ENCODE measurements around the gene DNAH12. TPM values are rescaled to one million over a fixed set of nuclear protein-coding genes. Genes with fewer than 3 reads are reported as not detected.
"Not testable (repeated sequence)": the region's sequence is repeated elsewhere in the genome, so short reads cannot be mapped to it uniquely, and the experiment has no call there.

DNAH12 gene
- total RNA-seq, 4 donors from 2014 or later, result under 0.01 to 1.1 (median 0.15) TPM

DNA sequence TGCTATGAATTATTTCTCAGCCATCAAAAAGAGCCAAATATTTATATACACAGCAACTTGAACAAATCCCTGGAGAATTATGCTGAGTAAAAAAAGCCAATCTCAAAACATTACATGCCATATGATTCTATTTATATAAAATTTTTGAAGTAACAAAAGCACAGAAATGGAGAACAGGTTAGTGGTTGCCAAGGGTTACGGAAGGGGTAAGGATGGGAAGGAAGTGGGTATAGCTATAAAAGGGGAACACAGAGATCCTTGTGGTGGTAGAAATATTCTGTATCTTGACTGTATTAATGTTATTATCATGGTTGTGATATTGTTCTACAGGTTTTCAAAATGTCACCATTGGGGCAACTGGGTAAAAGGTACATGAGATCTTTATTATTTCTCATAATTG, 189.4 kb downstream of the DNAH12 start:
- Histone ChIP-seq H3K27me3 (no peaks in the 10 kb centered on the region), H3K9me3 (no peaks in the 10 kb centered on the region), H3K36me3 (no peaks in the 10 kb centered on the region), H3K27ac (no peak overlapping the region), H3K4me1 (no peaks in the 10 kb centered on the region), H3K4me3 (no peak overlapping the region)
- WGBS, 2 donors, result 75 to 78% methylated on average over 1 of the region's 1 CpG
- DNase-seq (ENCODE audit: low spot score in 2 of 2), result no peak
- TF ChIP-seq POLR2A (IDR thresholded peaks at IDR 0.05), result no peak
- no peak for TF ChIP-seq EP300 (IDR thresholded peaks at IDR 0.05)
- TF ChIP-seq, protein P1, sequence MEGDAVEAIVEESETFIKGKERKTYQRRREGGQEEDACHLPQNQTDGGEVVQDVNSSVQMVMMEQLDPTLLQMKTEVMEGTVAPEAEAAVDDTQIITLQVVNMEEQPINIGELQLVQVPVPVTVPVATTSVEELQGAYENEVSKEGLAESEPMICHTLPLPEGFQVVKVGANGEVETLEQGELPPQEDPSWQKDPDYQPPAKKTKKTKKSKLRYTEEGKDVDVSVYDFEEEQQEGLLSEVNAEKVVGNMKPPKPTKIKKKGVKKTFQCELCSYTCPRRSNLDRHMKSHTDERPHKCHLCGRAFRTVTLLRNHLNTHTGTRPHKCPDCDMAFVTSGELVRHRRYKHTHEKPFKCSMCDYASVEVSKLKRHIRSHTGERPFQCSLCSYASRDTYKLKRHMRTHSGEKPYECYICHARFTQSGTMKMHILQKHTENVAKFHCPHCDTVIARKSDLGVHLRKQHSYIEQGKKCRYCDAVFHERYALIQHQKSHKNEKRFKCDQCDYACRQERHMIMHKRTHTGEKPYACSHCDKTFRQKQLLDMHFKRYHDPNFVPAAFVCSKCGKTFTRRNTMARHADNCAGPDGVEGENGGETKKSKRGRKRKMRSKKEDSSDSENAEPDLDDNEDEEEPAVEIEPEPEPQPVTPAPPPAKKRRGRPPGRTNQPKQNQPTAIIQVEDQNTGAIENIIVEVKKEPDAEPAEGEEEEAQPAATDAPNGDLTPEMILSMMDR (IDR thresholded peaks at IDR 0.05), result no peak

DNA sequence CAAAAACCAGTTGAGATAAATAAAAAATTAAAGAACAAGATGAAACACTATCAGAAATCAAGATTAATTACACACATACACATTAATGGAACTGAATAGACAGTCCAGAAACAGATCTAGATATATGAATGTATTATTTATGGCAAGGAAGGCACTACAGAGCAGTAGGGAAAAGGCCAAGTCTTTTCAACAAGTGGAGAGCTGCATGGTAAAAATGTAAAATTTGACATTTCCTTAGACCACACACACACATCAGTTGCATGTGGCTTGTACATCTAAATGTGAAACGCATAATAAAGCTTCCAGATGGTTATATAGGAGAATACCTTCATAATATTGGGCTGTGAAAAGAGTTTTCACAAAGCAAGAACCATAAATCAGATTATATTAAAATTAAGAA, 193.9 kb downstream of the DNAH12 start:
- no peak overlapping the region for H3K27ac ChIP-seq
- H3K4me1 ChIP-seq, result no peaks in the 10 kb centered on the region
- WGBS, 2 donors, result 54 to 58% methylated on average over 1 of the region's 1 CpG
- no peak overlapping the region for H3K4me3 ChIP-seq
- no peaks in the 10 kb centered on the region for H3K36me3 ChIP-seq
- DNase-seq (ENCODE audit: low spot score in 2 of 2), result no peak
- peaks cover 0 to 5% (median 0%) of the 10 kb centered on the region in 4 donors for H3K9me3 ChIP-seq
- H3K27me3 ChIP-seq, result no peaks in the 10 kb centered on the region
- TF ChIP-seq, protein P1 (IDR thresholded peaks at IDR 0.05), result no peak
- TF ChIP-seq EP300 (IDR thresholded peaks at IDR 0.05), result no peak
- no peak for TF ChIP-seq POLR2A (IDR thresholded peaks at IDR 0.05)

DNA sequence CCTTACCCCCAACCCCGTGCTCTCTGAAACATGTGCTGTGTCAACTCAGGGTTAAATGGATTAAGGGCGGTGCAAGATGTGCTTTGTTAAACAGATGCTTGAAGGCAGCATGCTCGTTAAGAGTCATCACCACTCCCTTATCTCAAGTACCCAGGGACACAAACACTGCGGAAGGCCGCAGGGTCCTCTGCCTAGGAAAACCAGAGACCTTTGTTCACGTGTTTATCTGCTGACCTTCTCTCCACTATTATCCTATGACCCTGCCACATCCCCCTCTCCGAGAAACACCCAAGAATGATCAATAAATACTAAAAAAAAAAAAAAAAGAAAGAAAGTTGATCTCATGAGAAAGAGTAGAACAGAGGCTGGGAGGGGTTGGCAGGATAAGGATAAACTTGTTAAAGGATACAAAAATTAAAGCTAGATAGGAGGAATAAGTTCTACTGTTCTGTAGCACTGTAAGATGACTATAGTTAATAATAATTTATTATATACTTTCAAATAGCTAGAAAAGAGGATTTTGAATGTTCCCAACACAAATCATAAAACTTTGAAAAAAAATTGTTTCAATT, 205.0 kb downstream of the DNAH12 start:
- not testable (repeated sequence) for H3K4me1 ChIP-seq; H3K4me3 ChIP-seq; H3K36me3 ChIP-seq; H3K27me3 ChIP-seq; DNase-seq (ENCODE audit: low spot score in 2 of 2); H3K9me3 ChIP-seq; H3K27ac ChIP-seq
- WGBS, 2 donors, result 38 to 49% methylated on average over 7 of the region's 7 CpGs

DNA sequence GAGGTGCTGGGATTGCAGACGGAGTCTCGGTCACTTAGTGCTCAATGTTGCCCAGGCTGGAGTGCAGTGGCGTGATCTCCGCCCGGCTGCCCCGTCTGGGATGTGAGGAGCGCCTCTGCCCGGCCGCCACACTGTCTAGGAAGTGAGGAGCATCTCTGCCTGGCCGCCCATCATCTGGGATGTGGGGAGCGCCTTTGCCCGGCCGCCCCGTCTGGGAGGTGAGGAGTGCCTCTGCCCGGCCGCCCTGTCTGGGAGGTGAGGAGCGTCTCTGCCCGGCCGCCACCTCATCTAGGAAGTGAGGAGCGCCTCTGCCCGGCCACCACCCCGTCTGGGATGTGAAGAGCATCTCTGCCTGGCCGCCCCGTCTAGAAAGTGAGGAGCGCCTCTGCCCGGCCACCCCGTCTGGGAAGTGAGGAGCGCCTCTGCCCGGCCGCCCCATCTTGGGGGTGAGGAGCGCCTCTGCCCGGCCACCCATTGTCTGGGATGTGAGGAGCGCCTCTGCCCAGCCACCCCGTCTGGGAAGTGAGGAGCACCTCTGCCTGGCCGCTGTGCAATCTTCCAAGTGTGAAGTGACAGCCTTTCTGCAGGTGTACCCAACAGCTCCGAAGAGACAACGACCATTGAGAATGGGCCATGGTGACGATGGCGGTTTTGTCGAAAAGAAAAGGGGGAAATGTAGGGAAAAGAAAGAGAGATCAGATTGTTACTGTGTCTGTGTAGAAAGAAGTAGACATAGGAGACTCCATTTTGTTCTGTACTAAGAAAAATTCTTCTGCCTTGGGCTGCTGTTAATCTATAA, 205.7 kb downstream of the DNAH12 start:
- peaks cover 0 to 11% (median 0%) of the 10 kb centered on the region in 4 donors for H3K9me3 ChIP-seq
- H3K27ac ChIP-seq; H3K4me1 ChIP-seq; H3K36me3 ChIP-seq; H3K4me3 ChIP-seq; H3K27me3 ChIP-seq; DNase-seq (ENCODE audit: low spot score in 2 of 2): not testable (repeated sequence)
- WGBS, 2 donors, result 95 to 97% methylated on average over 22 to 39 of the region's 40 CpGs

DNA sequence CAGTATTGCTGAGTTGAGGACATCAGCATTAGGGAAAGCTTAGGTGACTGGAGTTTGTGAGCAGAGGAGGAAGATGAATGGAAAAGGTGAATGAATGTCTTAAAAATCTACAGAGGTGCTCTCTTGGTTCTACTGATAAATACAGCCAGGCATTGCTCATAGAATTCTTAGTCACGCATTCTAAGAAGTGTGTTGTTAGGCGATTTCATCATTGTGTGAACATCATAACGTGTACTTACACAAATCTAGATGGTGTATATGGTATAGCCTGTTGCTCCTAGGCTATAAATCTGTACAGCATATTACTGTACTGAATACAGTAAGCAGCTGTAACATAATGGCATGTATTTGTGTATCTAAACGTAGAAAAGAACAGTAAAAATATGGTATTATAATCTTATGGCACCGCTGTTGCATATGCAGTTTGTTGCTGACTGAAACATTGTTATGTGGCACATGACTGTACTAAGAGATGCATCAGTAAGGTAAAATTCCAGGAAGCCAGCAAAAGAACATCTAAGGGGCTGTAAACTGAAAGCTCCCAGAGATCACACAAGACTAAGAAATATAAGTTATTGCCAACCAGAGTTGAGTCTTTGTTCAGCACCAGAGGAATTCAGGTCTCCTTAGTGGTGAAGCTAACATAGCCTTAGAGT, 208.7 kb downstream of the DNAH12 start:
- Histone ChIP-seq H3K4me3 (no peak overlapping the region), H3K27me3 (no peaks in the 10 kb centered on the region), H3K4me1 (no peaks in the 10 kb centered on the region), H3K9me3 (peaks cover 0 to 15% (median 0%) of the 10 kb centered on the region in 4 donors), H3K27ac (no peak overlapping the region), H3K36me3 (no peaks in the 10 kb centered on the region)
- WGBS, 2 donors, result 83% methylated on average over 5 of the region's 5 CpGs
- TF ChIP-seq, protein P1 (IDR thresholded peaks at IDR 0.05), result no peak
- no peak for TF ChIP-seq POLR2A (IDR thresholded peaks at IDR 0.05)
- no peak for TF ChIP-seq EP300 (IDR thresholded peaks at IDR 0.05)
- DNase-seq (ENCODE audit: low spot score in 2 of 2), result no peak

DNA sequence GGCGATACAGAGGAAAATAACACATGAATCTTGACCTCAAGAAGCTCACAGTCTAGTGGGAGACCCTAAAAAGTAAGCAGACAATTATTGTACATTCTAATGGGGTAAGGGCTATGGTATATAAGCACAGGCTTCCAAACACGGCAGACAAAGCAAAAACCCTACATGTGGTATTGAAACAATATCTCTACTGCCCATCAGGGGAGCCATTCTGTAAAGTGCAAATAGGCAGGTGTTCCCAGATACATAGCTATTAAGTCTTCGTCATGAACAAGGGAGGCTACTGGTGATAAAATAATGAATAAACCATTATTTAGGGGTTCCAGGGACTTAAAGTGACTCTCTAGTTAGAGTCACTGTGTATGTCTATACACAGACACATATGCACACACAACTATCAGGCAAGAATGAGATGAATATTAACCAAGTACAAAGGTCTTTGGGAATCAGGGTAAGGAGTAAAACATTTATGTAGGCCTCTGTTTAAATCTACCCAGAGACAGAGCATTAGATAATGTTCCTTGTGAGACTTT, 213.0 kb downstream of the DNAH12 start:
- TF ChIP-seq POLR2A (IDR thresholded peaks at IDR 0.05) (no peak), EP300 (IDR thresholded peaks at IDR 0.05) (no peak)
- TF ChIP-seq, protein P1 (IDR thresholded peaks at IDR 0.05), result no peak
- Histone ChIP-seq H3K4me1 (no peaks in the 10 kb centered on the region), H3K4me3 (no peak overlapping the region), H3K36me3 (no peaks in the 10 kb centered on the region), H3K9me3 (peaks cover 0 to 8% (median 0%) of the 10 kb centered on the region in 4 donors), H3K27me3 (no peaks in the 10 kb centered on the region), H3K27ac (no peak overlapping the region)
- DNase-seq (ENCODE audit: low spot score in 2 of 2), result no peak
- WGBS, 2 donors, result 63 to 73% methylated on average over 3 of the region's 3 CpGs

DNA sequence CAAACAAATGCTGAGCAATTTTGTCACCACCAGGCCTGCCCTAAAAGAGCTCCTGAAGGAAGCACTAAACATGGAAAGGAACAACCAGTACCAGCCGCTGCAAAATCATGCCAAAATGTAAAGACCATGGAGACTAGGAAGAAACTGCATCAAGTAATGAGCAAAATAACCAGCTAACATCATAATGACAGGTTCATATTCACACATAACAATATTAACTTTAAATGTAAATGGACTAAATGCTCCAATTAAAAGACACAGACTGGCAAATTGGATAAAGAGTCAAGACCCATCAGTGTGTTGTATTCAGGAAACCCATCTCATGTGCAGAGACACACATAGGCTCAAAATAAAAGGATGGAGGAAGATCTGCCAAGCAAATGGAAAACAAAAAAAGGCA, 217.6 kb downstream of the DNAH12 start:
- DNase-seq (ENCODE audit: low spot score in 2 of 2), result not testable (repeated sequence)

More for the DNA sequence above, 217.6 kb downstream of the DNAH12 start:
- not testable (repeated sequence) for H3K27me3 ChIP-seq, H3K4me3 ChIP-seq, H3K9me3 ChIP-seq, H3K27ac ChIP-seq, H3K36me3 ChIP-seq, H3K4me1 ChIP-seq
- 94 to 95% methylated on average over 1 of the region's 1 CpG for WGBS, 2 donors

All from tibial nerve (tissue), 4 donors.